Prostate gland (tissue), 2 donors: ENCODE measurements around the gene TUBB4A.

ENCODE experiments used
- POLR2A ChIP-seq: fragments of 450-650 bp; IDR thresholded peaks from one replicate; pipeline ENCODE4 v1.6.1; 2016; ENCODE audit warnings: antibody characterized with exemption, mild to moderate bottlenecking
- TF ChIP-seq, protein P1 (sequence below), 4 experiments: fragments of 200-600 bp in 2 of 4; fragments of 450-650 bp in 2 of 4; sonication (generic) in 2 of 4; IDR thresholded peaks; 1 replicate in 3 of 4; 2 replicates in 1 of 4; pipeline ENCODE4 v1.5.1; 2016 to 2019; ENCODE audit warnings: antibody characterized with exemption in 4 of 4, mild to moderate bottlenecking in 2 of 4, moderate library complexity in 2 of 4

GRCh38 chr19:6510618-6511017 lies 8.5 kb upstream of the TUBB4A start:
- TF ChIP-seq, protein P1, sequence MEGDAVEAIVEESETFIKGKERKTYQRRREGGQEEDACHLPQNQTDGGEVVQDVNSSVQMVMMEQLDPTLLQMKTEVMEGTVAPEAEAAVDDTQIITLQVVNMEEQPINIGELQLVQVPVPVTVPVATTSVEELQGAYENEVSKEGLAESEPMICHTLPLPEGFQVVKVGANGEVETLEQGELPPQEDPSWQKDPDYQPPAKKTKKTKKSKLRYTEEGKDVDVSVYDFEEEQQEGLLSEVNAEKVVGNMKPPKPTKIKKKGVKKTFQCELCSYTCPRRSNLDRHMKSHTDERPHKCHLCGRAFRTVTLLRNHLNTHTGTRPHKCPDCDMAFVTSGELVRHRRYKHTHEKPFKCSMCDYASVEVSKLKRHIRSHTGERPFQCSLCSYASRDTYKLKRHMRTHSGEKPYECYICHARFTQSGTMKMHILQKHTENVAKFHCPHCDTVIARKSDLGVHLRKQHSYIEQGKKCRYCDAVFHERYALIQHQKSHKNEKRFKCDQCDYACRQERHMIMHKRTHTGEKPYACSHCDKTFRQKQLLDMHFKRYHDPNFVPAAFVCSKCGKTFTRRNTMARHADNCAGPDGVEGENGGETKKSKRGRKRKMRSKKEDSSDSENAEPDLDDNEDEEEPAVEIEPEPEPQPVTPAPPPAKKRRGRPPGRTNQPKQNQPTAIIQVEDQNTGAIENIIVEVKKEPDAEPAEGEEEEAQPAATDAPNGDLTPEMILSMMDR (IDR thresholded peaks at IDR 0.05): no peak
- TF ChIP-seq POLR2A: no peak
